ENCODE data around the gene TWF2.
A peak's percentile ranks its signal among the peaks of the same experiment; 100 is the strongest.

TWF2 gene

DNA sequence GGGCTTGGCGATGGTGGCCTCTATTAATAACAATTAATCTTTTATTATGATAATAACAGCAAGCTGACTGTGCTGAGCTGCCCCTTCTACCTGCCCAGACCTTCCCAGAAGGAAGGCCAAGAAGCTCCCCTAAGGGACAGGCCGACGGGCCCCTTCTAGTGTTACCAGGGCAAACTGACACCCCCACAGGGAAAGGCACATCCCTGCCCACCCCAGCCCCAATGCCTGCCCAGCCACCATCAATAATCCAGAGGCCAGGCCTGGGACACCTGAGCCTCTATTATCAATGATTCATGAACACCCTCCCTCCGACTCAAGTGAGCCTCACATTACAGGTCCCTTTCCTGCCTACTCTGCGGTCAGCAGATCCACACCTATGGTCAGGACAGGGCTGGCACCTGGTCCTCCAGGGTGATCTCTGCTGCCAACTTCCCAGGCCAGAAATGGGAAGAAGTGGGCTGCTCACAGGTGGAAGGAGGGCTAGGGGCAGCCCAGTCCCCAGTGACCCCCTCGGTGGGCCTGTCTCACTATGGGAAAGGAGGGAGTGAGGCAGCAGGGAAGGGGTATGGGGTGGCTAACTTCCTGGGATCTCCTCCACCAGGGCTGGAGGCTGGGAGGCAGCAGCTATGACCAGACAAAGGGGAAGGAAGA, 1.8 kb downstream of the TWF2 start:
- DNase-seq = no peak

DNA sequence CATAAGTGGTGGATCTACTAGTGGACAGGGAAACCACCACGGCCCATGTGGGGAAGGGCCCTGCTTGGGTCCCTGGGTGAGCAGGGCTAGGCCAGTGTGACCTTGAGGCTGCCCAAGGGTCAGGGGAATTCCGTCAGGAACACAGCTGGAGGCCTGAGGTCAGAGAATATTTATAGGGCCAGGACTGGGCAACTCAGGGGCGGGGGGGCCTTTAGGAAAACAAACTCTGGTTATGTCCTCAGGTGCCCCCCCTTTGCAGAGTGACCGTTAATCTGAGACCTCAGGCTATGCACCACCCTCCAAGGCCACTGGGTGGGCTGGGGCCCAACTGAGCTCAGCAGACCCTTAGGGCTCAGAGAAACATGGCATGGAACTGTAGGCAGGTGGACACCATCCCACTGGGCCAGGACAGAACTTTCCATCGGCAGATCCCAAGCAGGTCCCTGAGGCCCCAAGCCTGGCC, 2.5 kb downstream of the TWF2 start:
- DNase-seq = no peak

DNA sequence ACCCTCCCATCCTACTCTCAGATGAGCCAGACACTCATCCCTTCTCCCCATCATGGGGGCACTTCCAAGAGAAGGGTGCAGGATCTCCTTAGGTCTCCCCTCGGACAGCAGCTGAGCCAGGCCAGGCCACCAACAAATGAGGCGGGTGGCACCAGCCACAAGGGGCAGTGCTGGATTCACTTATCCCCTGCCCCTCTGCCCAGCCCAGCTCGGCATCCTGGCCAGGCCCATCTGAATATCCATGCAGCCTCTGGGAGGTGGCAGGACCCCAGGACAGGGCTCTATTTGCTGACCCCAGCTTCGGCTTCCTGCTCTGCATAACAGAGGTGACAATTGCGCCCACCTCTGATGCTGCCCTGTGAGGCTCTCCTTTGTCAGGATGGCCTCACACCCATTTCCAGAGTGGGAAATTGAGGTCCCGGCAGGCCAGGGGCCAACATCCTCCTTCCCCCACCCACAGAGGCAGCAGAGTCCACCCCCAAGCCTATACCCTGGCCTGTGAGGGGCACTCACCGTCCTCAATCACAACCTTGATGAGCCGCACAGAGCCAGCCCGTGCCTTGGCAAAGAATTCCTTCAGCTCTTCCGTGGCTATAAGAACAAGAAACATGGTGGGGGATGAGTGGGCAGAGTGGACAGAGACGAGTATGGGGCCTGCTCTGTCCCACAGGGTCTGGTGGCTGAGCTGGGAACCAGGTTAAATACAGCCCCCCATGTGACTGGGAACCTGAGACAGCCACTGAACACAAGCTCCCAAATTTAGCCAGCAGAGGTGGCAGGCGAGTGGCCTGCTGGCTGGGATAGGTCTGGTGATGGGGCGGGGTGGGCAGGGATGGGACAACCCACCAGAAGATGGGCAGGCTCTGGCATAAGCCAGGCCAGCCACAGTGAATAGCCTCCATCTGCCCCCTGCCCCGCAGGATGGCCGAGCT, 4.2 kb downstream of the TWF2 start:
- no peak for DNase-seq

DNA sequence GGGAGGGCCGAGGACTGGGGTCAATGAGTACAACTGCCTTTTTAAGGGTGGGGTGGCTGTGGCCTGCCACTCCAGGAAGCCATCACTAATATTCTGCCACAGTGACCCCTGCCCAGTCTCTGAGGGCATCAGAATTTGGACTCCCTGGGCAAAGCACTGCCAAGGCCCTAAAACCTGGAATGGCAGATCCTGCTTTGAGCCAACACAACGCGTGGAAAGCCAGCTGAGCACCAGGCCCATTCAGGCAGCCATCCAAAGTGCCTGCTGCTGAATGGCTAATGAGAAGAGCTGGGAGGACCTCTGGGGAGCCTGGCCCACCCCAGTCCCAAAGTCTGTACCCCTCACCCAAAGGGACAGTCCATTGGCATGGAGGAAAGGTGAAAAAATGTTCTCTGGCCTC, 5.0 kb downstream of the TWF2 start:
- DNase-seq = no peak

DNA sequence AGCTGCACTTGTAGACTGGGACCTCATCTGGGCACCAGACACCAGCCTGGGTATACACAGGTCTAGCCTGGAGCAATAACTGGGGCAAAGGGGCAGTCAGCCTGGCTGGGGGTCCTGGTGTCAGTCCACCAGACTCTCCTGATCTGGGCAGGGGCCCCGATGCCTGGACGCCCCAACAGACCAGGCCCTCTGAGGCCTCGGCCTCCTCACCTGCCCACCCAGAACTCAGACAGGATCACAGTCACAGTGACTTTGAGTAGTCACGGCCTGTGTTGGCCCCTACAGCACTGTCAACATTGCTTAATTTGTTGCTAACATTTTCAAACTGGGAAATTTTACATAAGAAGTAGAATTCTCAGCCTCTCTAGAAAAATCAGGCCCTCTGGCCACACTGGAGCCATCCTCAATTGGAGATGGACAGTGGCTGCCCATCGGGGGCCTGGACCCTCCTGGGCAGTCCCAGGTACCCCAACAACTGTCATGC, 5.8 kb downstream of the TWF2 start:
- no peak for DNase-seq

DNA sequence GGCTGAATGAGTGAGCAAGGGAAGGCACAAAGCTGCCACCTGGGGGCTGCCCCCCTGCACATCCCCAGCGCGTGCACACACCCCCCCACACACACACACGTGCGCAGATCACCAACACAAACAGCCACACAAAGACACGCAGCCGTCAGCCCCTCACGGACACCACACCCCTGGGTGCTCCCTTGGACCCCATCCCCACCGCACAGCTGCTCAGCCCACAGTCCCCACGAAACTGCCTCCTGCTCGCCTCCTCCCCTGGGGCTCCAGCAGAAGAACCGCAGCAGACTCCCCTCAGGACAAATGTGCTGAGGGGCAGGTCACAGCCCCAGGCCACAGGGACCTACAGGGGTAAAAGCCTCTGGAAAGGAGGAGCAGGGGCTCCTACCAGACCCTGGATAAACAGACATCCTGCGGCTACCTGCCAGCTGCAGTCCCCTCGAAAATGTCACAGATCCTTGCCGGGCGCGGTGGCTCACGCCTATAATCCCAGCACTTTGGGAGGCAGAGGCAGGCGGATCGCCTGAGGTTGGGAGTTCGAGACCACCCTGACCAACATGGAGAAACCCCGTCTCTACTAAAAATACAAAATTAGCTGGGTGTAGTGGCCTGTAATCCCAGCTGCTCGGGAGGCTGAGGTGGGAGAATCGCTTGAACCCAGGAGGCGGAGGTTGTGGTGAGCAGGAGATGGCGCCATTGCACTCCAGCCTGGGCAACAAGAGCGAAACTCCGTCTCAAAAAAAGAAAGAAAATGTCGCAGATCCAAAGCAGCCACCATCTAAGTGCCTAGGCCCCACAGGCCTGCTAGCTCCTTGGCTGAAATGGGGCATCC, 6.5 kb downstream of the TWF2 start:
- DNase-seq = no peak

DNA sequence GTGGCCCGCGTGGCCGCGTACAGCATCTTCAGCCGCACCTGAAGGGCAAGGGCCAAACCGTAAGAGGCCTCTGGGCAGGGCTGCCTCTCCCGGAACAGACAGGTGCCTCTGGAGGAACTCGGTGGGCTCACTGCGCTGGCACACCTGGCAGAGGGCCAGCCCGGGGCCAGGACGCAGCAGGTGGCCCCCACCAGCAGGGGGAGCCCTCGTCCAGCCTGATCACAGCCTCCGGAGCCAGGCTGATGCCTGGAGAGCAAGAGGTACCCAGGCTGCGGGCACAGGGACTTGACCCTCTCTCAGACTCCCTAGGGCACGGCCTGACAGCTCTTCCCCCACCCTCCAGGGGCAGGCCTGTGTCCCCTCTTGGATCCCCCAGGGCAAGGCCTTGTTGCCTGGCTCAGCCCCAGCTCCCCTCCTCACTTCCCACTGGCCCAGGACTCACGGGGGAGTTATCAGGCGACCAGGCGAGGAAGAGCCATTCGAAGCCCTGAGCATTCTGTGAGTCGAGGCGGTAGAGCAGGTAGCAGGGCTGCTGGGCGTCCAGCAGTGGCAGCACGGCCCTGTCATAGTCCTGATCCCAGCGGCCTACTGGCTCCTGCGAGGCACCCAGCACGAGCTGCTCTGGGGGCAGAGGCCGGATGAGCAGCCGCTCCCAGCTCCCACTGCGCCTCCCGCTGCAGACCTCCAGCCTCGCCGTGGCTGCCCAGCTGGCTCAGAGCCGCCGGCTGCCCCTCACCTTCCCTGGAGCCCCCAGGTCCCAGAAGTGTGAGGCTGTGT, 7.3 kb downstream of the TWF2 start:
- peak; percentile 70 for DNase-seq

DNA sequence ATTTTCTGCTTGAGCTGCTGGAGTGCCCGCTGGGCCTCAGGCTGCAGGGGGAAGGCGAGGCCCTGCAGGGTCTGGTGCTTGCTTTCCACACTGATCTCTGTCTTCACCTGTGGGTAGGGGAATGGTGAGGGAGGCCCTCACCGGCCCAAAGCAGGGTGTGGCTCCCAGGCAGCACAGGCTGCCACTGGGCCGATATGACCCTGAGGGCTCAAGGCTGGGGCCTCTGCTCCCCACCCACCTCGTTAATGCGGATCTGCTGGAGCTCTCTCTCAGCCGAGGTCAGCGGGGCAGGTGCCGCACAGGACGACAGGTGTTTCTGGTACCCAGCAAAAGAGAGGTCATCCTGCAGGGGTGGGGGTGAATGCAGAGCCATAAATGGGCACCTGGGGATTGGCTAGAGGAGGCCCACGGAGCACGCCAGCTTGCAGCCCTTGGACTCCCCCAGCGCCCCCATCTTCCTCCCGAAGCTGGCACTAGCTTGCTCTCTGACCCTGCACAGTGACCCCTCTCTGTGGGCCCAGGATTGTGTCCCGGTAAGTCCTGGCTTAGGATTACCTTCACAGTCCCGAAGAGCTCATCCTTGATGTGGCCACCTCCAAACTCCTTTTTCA, 8.0 kb downstream of the TWF2 start:
- no peak for DNase-seq

DNA sequence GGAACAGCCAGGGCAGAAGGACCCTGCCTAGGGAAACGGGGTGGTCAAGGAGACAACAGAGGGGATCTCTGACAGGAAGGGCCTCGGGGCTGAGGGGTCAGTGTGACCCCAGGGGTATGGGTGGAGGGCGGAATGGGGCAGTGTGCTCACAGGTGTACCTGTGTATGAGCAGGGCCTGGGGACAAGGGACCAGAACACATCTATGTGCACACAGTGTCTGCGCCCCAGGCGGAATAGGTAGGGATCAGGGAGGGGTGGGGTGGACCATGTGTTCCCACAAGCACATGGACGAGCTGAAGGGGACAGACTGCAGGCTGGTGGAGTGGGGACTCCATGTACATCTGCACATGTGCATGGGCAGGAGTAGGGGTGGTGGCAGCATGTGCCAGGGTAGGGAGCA, 8.5 kb downstream of the TWF2 start:
- DNase-seq = no peak

DNA sequence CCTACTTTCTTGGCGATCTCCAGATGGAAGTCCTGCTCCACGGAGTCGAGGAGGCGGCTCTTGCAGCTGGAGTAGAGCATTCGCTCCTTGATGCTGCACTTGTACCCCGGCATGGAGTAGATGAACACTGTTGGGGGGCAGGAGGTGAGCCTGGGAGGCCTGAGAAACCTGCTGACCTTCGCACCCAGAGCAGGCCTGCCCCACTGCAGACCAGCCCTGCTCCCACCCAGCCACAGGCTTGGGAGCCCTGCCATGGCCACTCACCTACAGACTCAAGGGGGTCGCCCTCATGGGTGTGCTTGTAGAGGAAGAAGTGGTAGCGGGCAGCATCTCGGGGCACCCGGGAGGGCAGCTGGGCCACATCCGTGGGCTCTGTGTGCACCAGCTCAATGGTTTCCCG, 9.3 kb downstream of the TWF2 start:
- DNase-seq = no peak

DNA sequence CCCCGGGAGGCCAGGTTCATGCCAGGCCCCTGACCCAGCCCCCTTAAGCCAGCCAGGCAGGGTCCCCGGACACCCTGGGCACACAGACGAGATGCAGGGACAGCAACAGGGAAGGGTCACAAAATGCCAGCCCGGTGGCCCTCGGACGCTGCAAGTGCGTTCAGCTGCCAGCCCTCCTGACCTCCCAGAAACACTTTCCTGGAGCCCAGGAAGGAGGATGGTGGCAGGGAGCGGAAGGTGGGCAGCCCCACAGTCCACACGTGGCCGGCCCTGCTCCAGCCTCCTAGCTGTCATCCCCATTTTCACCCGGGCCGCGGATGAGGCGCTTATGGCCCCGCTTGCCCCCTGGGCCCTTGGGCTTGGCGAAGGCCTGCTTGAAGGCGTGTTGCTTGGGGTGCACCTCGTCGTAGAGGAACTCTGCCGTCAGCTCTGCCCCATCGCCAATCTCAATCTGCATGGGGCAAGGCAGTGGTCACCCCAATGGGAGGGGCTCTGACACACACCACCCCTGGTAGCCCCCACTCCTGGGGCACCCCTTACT, 10.1 kb downstream of the TWF2 start:
- DNase-seq = no peak

DNA sequence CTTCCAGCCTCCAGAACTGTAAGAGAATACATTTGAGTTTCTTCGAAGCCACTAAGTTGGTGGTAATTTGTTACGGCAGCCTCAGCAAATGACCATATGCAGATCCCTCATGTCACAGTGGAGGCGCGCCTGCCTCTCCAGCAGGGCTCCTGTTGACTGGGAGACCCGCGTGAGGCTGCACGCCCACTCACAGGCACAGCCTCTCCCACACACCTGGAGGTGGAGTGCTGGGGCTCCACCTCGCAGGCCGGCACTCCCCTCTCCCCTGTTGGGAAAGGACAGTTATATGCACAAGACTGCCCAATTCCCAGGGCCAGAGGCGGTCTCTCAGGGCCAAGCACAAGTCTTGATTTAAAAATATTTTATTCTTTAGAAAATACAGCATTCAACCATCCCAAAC, 10.7 kb downstream of the TWF2 start:
- no peak for DNase-seq

DNA sequence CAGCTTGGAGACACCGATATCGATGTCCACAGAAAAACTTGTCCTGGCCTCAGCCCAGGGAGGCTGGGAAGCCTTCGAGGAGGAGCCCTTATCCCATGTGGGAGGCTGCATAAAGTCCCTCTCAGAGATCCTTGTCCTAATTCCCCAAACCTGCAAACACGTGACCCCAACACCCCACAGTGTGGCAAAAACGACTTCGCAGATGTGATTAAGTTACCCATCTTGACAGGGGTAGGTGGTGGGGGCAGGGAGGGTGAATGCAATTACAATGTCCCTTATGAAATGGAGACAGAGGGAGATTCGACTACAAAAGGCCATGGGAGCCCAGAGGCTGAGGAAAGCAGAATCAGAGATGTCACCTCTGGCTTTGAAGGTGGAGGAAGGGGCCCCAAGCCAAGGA, 11.2 kb downstream of the TWF2 start:
- no peak for DNase-seq

DNA sequence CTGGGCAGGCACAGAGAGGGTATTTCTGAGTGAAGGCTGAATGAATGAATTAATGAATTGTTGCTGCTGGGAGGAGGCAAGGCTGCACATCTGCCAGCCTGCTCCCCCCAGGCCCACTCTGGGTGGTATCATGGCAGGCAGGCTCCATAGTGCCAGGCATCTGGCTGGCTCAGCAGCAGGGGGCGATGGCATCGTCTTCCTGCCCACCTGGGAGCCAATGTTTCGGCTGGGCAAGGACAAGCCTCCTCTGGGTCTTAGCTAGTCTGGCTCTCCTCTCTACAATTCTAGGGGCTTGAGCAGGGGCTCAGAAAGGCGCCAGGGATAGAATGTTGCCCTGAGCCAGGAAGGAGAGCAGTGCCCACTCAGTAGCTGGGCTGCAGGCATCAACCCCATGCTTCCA, 11.8 kb downstream of the TWF2 start:
- no peak for DNase-seq

DNA sequence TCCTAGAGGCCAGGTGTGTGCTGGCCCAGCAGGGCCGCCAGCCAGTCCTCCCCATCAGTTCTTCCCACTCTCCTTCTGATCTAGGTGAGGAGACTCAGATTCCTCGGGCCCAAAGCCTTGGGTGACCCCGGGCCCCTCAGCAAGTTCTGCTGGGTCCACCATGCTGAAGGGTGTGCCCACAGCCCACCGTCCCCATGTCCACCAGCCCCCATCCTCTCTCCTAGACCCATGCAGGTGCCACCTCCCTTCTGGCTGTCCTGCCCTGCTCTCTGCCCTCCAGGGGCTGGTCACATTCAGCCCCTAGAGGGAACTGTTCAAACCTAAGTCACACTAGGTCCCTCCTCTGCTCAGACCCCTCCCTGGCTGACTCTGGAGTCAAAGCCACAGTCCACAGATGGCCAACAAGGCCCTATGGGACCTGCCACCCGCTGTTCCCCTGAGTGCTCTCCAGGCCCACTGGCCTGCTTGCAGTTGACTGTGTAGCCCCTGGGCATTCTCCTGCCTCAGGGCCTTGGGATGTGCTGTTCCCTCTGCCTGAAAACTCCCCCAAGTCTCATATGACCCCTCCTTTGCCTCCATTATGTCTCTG, 12.6 kb downstream of the TWF2 start:
- DNase-seq = no peak

DNA sequence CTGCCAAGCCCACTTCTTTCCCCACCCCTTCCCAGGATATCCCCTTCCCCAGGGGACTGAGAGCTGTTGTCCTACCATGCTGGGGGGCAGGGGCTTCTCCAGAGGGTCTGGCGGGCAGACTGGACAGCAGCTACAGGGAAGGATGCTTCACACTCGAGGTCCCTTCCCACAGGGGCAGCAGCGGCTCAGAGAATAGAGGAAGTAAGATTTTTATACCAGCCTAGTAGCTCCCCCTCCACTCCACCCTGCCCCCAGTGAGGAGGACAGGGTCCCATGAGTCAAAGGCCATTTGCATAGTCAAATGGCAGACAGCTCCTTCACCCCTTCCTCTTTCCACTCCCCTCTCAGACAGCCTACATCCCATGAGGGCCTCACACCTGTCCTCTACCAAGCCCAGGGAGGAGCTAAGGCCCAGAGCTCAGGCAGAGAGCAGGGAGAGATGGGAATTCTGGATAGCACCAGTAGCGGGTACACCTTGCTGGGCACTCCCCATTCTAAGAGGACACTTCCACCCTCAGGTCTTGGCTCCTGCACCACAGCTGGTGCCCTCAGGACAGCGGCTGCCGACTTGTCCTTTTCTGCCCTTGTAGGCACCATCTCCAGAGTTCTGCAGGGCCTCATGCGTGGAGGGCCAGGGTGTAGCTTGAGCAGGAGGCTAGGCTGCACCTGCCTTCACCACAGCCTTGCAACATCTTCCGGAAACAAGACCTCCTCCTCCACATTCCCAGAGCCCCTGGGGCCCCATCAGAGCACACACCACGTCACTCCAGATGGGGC, 13.3 kb downstream of the TWF2 start, which contains the start of gene TLR9:
Gene TLR9, minus strand, starts transcription at position 194 of the 777 bp plus-strand sequence. Its CDS starts 116 bp downstream, at position 78.
- no peak for DNase-seq

DNA sequence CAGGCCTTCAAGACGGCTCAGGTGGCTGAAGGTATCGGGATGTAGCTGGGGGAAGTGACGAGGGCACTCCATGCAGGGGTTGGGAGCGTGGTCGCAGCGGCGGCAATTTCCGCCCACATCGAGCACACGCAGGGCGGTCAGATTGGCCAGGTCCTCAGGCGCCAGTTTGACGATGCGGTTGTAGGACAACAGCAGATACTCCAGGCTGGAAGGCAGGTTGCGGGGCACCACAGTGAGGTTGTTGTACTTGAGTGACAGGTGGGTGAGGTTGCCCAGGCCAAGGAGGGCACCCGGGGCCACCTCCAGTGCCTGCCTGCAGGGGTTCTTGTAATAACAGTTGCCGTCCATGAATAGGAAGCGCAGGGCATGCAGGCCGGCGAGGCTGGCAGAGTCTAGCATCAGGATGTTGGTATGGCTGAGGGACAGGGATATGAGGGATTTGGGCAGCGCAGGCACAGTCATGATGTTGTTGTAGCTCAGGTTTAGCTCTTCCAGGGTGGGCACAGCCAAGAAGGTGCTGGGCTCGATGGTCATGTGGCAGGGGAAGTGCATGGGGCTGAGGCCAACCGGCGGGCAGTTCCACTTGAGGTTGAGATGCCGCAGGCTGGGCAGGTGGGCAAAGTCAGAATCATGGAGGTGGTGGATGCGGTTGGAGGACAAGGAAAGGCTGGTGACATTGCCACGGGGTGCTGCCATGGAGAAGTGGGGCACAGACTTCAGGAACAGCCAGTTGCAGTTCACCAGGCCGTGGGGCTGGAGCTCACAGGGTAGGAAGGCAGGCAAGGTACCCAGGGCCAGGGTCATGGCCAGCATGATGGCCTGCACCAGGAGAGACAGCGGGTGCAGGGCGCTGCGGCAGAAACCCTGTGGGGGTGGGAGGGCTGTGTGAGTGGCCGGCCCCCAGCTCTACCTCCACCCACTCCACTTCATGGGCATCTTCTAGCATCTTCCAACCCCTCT, 15.2 kb downstream of the TWF2 start:
- DNase-seq = no peak

DNA sequence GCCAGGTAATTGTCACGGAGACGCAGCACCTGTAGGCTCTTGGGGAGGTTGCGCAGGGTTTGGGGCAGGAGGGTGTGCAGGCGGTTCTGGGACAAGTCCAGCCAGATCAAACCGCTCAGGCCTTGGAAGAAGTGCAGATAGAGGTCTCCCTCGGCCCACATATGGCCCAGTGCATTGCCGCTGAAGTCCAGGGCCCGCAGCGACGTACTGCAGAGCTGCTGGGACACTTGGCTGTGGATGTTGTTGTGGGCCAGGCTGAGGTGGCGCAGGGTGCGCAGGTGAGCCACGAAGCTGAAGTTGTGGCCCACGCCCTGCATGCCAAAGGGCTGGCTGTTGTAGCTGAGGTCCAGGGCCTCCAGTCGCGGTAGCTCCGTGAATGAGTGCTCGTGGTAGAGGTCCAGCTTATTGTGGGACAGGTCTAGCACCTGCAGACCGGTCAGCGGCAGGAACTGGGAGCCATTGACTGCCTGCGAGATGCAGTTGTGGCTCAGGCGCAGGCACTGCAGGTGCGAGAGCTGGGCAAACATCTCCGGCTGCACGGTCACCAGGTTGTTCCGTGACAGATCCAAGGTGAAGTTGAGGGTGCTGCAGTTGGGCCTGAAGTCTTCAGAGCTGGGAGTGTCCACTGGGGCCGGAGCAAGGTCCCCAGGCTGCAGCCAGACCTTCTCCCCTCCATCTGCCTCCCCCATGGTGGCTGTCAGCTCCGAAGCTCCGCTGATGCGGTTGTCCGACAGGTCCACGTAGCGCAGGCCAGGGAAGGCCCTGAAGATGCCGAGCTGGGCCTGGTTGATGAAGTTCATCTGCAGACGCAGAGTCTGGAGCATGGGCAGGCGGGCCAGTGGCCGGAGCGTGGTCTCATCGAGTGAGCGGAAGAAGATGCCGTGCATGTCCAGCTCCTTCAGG, 16.4 kb downstream of the TWF2 start:
- no peak for DNase-seq
